GM19438 (cell line): Measurements from ENCODE around the gene CSNK1G2.

Source experiments
- ATAC-seq: cut with Tn5 transposase; IDR thresholded peaks from one replicate; pipeline ENCODE4 v1.9.1; 2021; ENCODE audit warnings: low read depth; ENCODE audit not compliant: unreplicated experiment

Gene CSNK1G2

GRCh38 chr19:1917926-1918325 is 23.0 kb upstream of the CSNK1G2 start:
- ATAC-seq = no peak

- no peak for ATAC-seq
These were observed 22.0 kb upstream of the CSNK1G2 start for GRCh38 chr19:1918975-1919374.

GRCh38 chr19:1920644-1921043 is 20.3 kb upstream of the CSNK1G2 start:
- no peak for ATAC-seq

GRCh38 chr19:1921326-1921725 is 19.6 kb upstream of the CSNK1G2 start:
- no peak for ATAC-seq

- ATAC-seq = no peak
These were observed 19.1 kb upstream of the CSNK1G2 start for GRCh38 chr19:1921825-1922224.

- ATAC-seq = no peak
These were observed 18.2 kb upstream of the CSNK1G2 start for GRCh38 chr19:1922803-1923202.

- no peak for ATAC-seq
These were observed 17.7 kb upstream of the CSNK1G2 start for GRCh38 chr19:1923319-1923718.

GRCh38 chr19:1924320-1924961 is 16.5 kb upstream of the CSNK1G2 start:
- no peak for ATAC-seq

GRCh38 chr19:1925544-1925943 is 15.4 kb upstream of the CSNK1G2 start:
- ATAC-seq = no peak

- ATAC-seq = peak; percentile 61
These were observed 11.8 kb upstream of the CSNK1G2 start for GRCh38 chr19:1929021-1929742.

- no peak for ATAC-seq
These were observed 9.5 kb upstream of the CSNK1G2 start for GRCh38 chr19:1931445-1931844.

GRCh38 chr19:1932395-1932794 is 8.6 kb upstream of the CSNK1G2 start:
- no peak for ATAC-seq

- ATAC-seq = no peak
These were observed 7.7 kb upstream of the CSNK1G2 start for GRCh38 chr19:1933244-1933643.

GRCh38 chr19:1933942-1934341 is 7.0 kb upstream of the CSNK1G2 start:
- ATAC-seq = no peak

- ATAC-seq = no peak
These were observed 5.3 kb upstream of the CSNK1G2 start for GRCh38 chr19:1935484-1936208.

GRCh38 chr19:1936430-1936829 is 4.5 kb upstream of the CSNK1G2 start:
- ATAC-seq = no peak

GRCh38 chr19:1936916-1937610 is 3.9 kb upstream of the CSNK1G2 start:
- ATAC-seq = no peak

GRCh38 chr19:1938071-1938470 is 2.9 kb upstream of the CSNK1G2 start:
- no peak for ATAC-seq

GRCh38 chr19:1942078-1942933 is 1.3 kb downstream of the CSNK1G2 start:
- no peak for ATAC-seq

- no peak for ATAC-seq
These were observed 2.1 kb downstream of the CSNK1G2 start for GRCh38 chr19:1942934-1943555.
